Cardiac muscle cell (in vitro differentiated cells and primary cell): Measurements from ENCODE around the gene HSD3B7. TPM values are rescaled to one million over a fixed set of nuclear protein-coding genes. Genes with fewer than 3 reads are reported as not detected.

Experiments
- DNase-seq, 2 donors: peaks; one replicate each; pipeline versions ENCODE4 v3.0.0 to v3.0.0-alpha.2; 2010 to 2017; ENCODE audit warnings: low read depth in 1 of 2, low spot score in 1 of 2
- H3K27ac ChIP-seq: fragments of 200-600 bp; sonication (generic); 2 replicates; pipeline ENCODE4 v1.5.1; 2016
- H3K27me3 ChIP-seq: fragments of 200-600 bp; sonication (generic); 2 replicates; pipeline ENCODE4 v1.6.0; 2016; ENCODE audit warnings: control low read depth
- H3K36me3 ChIP-seq: fragments of 200-600 bp; sonication (generic); 2 replicates; pipeline ENCODE4 v1.5.1; 2016; ENCODE audit warnings: control low read depth
- H3K4me1 ChIP-seq: fragments of 200-600 bp; sonication (generic); 2 replicates; pipeline ENCODE4 v1.8.1; 2017; ENCODE audit warnings: low read depth, mild to moderate bottlenecking, mixed run types
- H3K4me3 ChIP-seq: fragments of 200-600 bp; sonication (generic); 2 replicates; pipeline ENCODE4 v1.5.1; 2016; ENCODE audit warnings: mild to moderate bottlenecking
- H3K9me3 ChIP-seq: fragments of 200-600 bp; sonication (generic); 2 replicates; pipeline ENCODE4 v1.5.1; 2017; ENCODE audit warnings: low read depth, mild to moderate bottlenecking, control low read depth
- polyA plus RNA-seq: library from polyadenylated mRNA; unstranded; fragments of >200 nt; fragmentation: Nextera tagmentation; extraction: Ambion mirVana; gene quantifications from 2 replicates; pipeline ENCODE4 v1.2.1, GENCODE V29; 2016
- total RNA-seq: library from RNA; depleted of rRNA; stranded (reverse); fragments of >200 nt; gene quantifications from 2 replicates; pipeline ENCODE4 v1.2.3, GENCODE V29; 2016
- TF ChIP-seq, protein P1 (sequence below): IDR thresholded peaks from 2 replicates; pipeline ENCODE4 v1.5.1; 2012; ENCODE audit warnings: low read depth, mild to moderate bottlenecking, low read length

Gene HSD3B7
- total and polyA plus RNA-seq, 2 experiments from 2014 or later, result 5.8 to 8.5 TPM

DNA sequence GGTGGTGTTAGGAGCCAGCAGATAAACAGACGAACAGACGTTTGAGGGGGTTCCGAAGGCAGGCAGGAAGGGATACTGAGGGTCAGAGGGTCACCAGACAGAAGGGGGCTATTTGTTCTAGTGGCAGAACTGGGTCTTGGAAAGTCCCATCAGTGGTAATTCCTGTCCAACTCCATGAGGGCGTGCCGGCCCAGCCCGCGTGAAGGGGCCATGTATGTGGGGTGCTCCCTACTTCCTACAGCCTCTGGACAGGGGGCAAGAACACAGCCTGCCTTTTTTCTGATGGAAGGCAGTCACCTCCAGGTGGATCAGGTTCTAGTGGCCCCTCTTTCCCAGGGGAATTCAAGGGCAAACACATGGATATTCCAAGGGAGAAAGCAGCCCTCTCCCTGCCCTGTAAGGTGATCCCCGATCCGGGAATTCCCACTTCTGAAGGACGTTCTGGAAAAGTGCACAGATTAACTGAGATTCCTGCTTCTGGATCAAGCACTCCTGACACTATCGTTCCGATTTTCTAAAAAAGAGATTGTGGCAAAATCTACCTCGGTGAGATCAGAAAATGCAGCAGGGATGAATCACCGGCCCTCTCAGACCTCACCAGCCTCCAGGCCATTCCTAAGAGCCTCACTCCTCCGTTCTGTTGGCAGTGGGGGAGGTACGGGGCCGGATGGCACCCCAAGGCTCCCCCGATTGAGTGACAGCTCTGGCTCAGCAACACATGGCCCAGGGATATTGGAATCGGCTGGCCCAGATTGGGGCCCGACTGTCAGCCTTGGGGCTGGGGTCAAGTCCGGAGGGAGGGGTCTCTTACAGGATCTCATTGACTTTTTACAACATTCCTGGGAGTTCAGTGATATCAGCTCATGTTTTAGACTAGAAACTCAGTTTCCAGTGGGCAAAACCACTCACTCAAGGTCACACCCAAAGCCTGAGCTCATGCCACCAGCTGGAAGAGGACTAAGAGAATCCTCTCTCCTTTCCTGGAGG lies 13.0 kb downstream of the HSD3B7 start:
- H3K27me3 ChIP-seq, result peaks cover 14% of the 10 kb centered on the region
- peak in 1 of 2 donors; percentile 66 for DNase-seq
- TF ChIP-seq, protein P1, sequence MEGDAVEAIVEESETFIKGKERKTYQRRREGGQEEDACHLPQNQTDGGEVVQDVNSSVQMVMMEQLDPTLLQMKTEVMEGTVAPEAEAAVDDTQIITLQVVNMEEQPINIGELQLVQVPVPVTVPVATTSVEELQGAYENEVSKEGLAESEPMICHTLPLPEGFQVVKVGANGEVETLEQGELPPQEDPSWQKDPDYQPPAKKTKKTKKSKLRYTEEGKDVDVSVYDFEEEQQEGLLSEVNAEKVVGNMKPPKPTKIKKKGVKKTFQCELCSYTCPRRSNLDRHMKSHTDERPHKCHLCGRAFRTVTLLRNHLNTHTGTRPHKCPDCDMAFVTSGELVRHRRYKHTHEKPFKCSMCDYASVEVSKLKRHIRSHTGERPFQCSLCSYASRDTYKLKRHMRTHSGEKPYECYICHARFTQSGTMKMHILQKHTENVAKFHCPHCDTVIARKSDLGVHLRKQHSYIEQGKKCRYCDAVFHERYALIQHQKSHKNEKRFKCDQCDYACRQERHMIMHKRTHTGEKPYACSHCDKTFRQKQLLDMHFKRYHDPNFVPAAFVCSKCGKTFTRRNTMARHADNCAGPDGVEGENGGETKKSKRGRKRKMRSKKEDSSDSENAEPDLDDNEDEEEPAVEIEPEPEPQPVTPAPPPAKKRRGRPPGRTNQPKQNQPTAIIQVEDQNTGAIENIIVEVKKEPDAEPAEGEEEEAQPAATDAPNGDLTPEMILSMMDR, result no peak
- H3K4me1 ChIP-seq, result peaks cover 8% of the 10 kb centered on the region
- no peaks in the 10 kb centered on the region for H3K9me3 ChIP-seq
- H3K4me3 ChIP-seq, result no peak overlapping the region
- no peak overlapping the region for H3K27ac ChIP-seq
- no peaks in the 10 kb centered on the region for H3K36me3 ChIP-seq

DNA sequence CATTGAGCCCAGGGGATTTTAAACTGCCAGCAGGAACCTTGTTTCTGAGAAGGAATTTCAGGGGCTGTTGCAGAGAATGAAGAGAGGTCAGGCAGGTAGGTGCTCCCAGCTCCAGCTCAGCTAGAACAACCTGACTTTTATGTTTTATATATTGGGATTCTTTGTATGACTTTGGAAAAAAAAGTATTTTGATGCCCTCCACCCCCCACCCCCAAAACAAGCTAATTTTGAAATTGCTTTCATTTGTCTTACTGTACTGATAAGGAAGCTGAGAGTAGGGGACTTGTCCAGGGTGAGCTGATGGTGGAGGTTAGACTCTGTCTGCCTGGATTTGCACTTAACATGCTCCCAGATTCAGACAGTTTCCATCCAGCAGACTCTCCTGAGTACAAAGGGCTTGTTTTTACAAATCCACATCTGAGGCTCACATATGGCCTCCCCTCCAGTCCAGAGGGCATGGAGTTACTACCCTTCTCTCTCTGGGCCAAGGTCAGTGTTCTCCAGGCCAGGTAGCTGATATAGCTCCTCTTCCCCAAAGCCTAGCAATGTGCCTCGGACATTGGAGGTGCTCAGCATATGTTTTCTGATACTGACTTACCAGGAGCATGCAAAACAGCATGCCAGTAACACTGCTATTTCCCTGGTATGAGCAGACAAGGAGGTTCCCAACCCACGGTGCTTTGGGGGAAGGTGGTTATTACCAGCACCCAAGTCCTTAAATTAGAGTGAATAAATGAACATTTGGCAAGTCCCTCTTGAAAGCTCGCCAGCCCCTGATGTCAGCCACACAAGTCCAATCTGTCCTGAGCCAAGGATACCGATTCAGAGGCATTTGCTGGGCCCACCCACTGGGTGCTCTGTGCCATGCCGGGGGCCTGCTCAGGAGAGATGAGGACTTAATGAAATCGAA lies 14.1 kb downstream of the HSD3B7 start:
- H3K27ac ChIP-seq, result no peak overlapping the region
- TF ChIP-seq, protein P1, result no peak
- DNase-seq, result no peak
- H3K9me3 ChIP-seq, result no peaks in the 10 kb centered on the region
- peaks cover 6% of the 10 kb centered on the region for H3K4me1 ChIP-seq
- no peaks in the 10 kb centered on the region for H3K36me3 ChIP-seq
- no peak overlapping the region for H3K4me3 ChIP-seq
- peaks cover 14% of the 10 kb centered on the region for H3K27me3 ChIP-seq

DNA sequence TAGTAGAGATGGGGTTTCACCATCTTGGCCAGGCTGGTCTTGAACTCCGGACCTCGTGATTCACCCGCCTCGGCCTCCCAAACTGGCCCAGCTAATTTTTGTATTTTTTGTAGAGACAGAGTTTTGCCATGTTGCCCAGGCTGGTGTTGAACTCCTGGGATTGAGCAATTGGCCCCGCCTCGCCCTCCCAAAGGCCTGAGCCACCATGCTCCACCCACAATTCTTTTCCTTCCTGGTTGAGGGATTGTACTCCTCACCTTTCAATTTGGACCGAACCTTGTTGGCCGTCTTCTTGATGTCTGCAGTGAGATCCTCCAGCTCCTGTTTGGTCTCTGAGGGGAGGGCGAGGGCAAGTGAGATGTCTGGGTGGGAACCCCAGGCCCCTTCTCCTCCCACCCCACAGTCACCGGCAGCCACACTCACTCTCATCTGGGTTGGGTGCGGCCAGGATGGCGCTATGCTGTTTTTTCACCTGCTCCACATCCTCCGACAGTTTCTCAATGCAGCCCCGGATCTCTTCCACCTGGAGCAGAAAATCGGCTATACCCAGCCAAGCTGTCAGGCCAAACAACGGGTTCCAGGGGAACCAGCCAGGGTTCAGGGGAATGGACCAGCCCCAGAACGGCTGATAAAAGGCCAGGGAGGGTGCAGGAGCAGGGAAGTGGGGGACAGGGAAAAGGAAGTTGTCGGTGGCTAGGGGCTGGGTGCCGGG lies 15.8 kb downstream of the HSD3B7 start:
- no peak for DNase-seq
- no peak overlapping the region for H3K4me3 ChIP-seq

DNA sequence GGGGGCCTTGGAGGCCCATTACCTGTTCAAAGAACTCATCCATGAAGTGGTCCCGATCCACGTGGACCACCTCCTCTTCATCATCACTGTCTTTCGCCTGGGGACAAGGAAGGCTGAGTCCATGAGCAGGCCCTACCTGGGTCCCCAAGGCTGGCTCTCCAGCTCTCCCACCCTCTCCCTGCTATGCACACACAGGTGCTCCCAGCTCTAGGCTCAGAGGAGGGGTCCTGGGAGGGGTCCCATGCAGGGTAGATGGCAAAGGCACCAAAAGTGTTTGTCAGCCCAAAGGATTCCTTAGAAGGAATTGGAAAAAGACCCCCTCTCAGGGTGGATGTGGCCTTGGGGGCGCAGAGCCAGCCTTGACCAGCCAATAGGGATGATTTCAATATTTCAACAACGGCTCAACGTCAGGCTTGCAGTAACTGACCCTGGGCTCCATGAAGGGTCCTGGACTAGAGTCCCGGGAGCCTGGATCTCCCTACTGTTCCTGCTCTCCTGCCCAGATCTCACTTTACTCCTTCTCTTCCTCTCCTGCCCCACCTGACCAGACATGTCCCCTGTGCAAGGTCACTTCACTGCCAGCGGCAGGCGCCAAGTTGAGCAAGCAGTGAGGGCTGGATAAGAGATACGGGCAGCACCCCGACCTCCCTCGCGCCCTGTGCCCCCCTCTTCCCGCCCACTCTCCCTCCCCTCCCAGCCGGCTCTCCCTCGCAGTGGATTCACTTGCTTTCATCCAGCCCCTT lies 16.7 kb downstream of the HSD3B7 start:
- H3K4me3 ChIP-seq, result no peak overlapping the region
- DNase-seq, result no peak
- TF ChIP-seq, protein P1, result no peak
- H3K27ac ChIP-seq, result no peak overlapping the region
- no peaks in the 10 kb centered on the region for H3K9me3 ChIP-seq
- peaks cover 4% of the 10 kb centered on the region for H3K27me3 ChIP-seq
- H3K36me3 ChIP-seq, result no peaks in the 10 kb centered on the region
- peaks cover 6% of the 10 kb centered on the region for H3K4me1 ChIP-seq

More for the DNA sequence above, 15.8 kb downstream of the HSD3B7 start:
- TF ChIP-seq, protein P1, result no peak
- Histone ChIP-seq H3K9me3 (no peaks in the 10 kb centered on the region), H3K27ac (no peak overlapping the region), H3K36me3 (no peaks in the 10 kb centered on the region), H3K4me1 (peaks cover 6% of the 10 kb centered on the region), H3K27me3 (peaks cover 13% of the 10 kb centered on the region)
